NB4 (cell line): ENCODE results near the gene PALD1.
"Not testable (repeated sequence)": the region's sequence is repeated elsewhere in the genome, so short reads cannot be mapped to it uniquely, and the experiment has no call there.

Experiments used
- DNase-seq: peaks from one replicate; pipeline ENCODE4 v3.0.0; 2010; ENCODE audit warnings: low read depth
- H3K4me3 ChIP-seq: one replicate; pipeline ENCODE4 v1.5.1; 2011; ENCODE audit warnings: mild to moderate bottlenecking, low read depth, low read length, moderate library complexity
- MYC ChIP-seq: IDR thresholded peaks from 2 replicates; pipeline ENCODE4 v1.6.1; 2011; ENCODE audit warnings: low read depth, low read length
- POLR2A ChIP-seq: IDR thresholded peaks from 2 replicates; pipeline ENCODE4 v1.6.1; 2011; ENCODE audit warnings: mild to moderate bottlenecking; ENCODE audit not compliant: insufficient read length; ENCODE audit errors: extremely low read depth
- TF ChIP-seq, protein P1 (sequence below): IDR thresholded peaks from one replicate; pipeline ENCODE4 v1.5.1; 2012; ENCODE audit warnings: low read depth, low read length
- TF ChIP-seq, protein P2 (sequence below): IDR thresholded peaks from 2 replicates; pipeline ENCODE4 v1.6.1; 2011; ENCODE audit warnings: low read depth, low read length

The PALD1 gene

GRCh38 chr10:70479165-70479581, 606 bp downstream of the PALD1 start:
- DNase-seq: peak; percentile 52
- peak overlapping the region; percentile 89 for H3K4me3 ChIP-seq
- TF ChIP-seq, protein P1, sequence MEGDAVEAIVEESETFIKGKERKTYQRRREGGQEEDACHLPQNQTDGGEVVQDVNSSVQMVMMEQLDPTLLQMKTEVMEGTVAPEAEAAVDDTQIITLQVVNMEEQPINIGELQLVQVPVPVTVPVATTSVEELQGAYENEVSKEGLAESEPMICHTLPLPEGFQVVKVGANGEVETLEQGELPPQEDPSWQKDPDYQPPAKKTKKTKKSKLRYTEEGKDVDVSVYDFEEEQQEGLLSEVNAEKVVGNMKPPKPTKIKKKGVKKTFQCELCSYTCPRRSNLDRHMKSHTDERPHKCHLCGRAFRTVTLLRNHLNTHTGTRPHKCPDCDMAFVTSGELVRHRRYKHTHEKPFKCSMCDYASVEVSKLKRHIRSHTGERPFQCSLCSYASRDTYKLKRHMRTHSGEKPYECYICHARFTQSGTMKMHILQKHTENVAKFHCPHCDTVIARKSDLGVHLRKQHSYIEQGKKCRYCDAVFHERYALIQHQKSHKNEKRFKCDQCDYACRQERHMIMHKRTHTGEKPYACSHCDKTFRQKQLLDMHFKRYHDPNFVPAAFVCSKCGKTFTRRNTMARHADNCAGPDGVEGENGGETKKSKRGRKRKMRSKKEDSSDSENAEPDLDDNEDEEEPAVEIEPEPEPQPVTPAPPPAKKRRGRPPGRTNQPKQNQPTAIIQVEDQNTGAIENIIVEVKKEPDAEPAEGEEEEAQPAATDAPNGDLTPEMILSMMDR: peak; percentile 24
- TF ChIP-seq POLR2A: no peak

DNA sequence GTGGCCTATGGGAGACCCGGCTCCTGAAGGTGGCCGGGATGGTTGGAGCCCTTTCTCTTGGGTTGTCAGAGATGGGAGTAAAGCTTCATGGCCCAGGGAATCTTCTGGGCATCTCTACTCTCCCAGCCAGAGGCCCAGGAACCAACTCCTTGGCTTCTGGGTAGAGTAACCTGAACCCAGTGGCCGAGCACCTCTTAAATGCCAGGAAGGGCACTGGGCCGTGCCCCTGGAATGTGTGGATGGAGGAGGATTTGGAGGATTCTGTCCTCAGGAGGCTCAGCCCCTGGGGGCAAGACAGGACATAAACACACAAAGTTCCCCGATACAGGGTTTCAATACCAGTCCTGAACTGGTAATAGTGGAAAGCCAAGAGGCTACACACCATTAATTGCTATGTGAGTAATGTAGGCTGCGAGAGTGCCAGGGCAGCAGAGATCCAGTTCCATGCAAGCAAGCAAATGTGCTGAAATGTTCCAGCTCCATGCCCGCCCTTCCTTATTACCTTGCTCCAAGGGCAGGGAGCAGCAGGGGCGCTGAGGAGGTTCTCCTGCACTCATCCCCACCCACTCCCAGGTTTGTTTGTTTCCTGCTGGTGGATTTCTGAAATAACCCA, 1.2 kb downstream of the PALD1 start:
- H3K4me3 ChIP-seq: peak overlapping the region; percentile 89
- no peak for DNase-seq
- TF ChIP-seq POLR2A: no peak
- peak; percentile 13; the same call in 1 of the 2 replicates for TF ChIP-seq MYC

DNA sequence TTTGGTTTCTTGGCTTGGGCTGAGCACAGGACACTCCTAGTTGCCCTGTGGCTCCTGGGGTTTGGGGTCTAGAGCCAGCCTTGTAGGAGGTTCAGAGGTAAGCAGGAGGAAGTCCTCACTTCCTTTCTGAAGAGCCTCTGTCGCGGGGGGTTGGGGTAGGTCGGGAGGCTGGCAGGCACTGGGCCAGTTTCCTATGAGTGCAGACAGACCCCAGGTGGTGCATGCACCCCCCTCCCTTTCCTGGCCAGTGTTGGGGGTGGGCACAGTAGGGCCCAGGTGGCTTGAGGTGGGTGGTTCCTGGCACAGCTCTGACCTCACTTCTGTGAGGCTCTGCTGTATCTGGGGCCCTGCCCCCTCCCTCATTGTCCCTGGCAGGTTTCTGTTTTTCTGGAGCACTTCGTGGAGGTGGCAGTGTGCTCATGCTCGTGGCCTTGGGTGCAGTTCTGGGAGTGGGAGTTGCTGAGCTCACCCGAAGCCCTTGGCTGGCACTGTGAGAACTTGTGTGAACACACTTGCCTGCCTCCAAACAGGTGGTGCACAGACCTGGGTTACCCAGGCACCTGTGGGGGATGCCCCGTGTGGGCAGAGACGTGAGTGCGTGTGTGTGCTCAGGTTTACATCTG, 1.8 kb downstream of the PALD1 start:
- peak; percentile 81 for DNase-seq
- TF ChIP-seq MYC (peak; percentile 51; the same call in 1 of the 2 replicates), POLR2A (peak; percentile 15)
- TF ChIP-seq, protein P1: no peak
- TF ChIP-seq, protein P2, sequence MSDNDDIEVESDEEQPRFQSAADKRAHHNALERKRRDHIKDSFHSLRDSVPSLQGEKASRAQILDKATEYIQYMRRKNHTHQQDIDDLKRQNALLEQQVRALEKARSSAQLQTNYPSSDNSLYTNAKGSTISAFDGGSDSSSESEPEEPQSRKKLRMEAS: peak; percentile 33; the same call in 1 of the 2 replicates
- peak overlapping the region; percentile 89 for H3K4me3 ChIP-seq

GRCh38 chr10:70481105-70481504, 2.5 kb downstream of the PALD1 start:
- H3K4me3 ChIP-seq: peak overlapping the region; percentile 89
- TF ChIP-seq POLR2A (no peak), MYC (no peak)
- TF ChIP-seq, protein P1: no peak
- TF ChIP-seq, protein P2: no peak
- DNase-seq: no peak

DNA sequence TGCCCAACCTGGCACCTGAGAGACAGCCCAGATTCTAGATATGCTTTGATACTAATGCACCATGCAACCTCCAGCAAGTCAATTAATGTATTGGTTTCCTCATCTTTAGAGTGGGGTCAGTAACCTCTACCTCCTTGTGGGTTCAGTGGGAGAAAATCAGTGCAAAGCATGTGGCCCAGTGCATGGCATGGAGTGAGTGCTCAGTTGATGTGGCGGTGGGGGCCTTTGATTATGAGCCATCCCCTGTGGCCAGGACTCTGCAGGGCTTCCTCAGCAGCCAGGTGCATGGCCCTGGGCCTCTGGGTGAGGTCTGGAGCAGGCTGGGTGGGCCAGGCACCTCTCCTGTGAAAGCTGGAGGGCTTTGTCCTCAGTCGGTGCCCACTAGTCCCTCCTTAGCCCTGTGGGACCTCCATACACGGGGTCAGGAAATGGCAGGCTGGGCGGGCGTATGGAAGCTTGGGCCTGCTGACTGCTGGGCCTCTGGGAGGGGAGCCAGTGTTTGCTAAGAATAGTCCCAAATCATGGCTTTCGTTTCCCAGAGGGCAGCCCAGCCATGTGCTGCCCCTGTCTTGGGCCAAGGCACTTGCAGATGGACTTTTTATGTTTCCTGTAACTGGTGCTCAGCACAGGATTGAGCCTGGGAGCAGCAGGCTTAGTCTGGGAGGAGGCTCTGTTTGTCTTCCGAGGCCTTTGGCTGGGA, 3.4 kb downstream of the PALD1 start:
- TF ChIP-seq, protein P2: no peak
- TF ChIP-seq MYC (no peak), POLR2A (no peak)
- TF ChIP-seq, protein P1: no peak
- H3K4me3 ChIP-seq: no peak overlapping the region
- DNase-seq: no peak

GRCh38 chr10:70482982-70483760, 4.6 kb downstream of the PALD1 start:
- TF ChIP-seq, protein P2: no peak
- TF ChIP-seq MYC (no peak), POLR2A (no peak)
- TF ChIP-seq, protein P1: no peak
- DNase-seq: no peak
- H3K4me3 ChIP-seq: no peak overlapping the region

- not testable (repeated sequence) for H3K4me3 ChIP-seq, DNase-seq
Observed at GRCh38 chr10:70483872-70484271, 5.3 kb downstream of the PALD1 start.
